HG03108 (cell line): ENCODE results near the gene PDSS2.

Source experiments
- ATAC-seq: cut with Tn5 transposase; IDR thresholded peaks from one replicate; pipeline ENCODE4 v1.9.1; 2021; ENCODE audit warnings: moderate library complexity; ENCODE audit not compliant: unreplicated experiment

Gene PDSS2, protein sequence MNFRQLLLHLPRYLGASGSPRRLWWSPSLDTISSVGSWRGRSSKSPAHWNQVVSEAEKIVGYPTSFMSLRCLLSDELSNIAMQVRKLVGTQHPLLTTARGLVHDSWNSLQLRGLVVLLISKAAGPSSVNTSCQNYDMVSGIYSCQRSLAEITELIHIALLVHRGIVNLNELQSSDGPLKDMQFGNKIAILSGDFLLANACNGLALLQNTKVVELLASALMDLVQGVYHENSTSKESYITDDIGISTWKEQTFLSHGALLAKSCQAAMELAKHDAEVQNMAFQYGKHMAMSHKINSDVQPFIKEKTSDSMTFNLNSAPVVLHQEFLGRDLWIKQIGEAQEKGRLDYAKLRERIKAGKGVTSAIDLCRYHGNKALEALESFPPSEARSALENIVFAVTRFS

DNA sequence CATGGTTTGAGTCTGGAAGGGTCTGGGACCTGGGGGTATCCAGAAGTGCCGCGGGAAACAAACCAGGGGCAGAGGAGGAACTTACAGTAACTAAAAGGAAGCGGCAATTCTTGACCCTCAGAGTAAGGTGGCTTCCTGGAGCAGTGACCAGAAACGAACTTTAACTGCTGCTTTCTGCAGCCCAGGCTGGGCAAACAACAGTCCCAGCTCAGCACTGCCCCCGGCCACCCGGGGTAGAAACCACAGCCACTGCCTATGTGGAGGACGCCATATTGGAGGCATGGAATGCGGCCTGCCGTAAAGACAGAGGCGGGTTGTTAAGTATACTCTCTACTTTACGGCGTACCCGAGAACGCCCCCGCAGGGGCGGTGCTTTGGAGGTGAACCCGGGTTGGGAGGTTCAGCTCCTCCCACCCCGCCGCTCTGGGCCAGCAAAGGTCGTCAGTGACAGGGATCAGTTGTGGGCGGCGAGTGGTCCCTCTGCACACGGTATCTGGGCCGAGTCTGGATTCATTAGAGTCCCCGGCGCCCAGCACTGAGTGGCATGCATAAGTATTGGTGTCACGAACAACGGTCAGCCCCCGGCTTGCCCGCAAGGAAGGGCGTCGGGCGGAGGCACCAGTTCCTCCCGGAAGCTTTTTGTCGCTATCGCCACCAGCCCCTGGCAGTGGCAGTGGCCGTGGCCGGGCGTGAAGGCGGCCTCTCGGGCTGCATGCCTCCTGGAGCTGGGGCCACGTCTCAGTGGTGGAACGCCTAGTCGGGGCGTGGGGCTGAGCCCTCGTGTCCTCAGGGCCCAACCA, at the start of gene PDSS2:
Gene PDSS2 (minus strand): TSS at position 282 of the 800 bp plus-strand sequence. CDS start 279 bp downstream, at position 3.
- ATAC-seq: peak; percentile 94

- no peak for ATAC-seq
Observed at GRCh38 chr6:107506145-107506544, 46.8 kb upstream of the PDSS2 start.

DNA sequence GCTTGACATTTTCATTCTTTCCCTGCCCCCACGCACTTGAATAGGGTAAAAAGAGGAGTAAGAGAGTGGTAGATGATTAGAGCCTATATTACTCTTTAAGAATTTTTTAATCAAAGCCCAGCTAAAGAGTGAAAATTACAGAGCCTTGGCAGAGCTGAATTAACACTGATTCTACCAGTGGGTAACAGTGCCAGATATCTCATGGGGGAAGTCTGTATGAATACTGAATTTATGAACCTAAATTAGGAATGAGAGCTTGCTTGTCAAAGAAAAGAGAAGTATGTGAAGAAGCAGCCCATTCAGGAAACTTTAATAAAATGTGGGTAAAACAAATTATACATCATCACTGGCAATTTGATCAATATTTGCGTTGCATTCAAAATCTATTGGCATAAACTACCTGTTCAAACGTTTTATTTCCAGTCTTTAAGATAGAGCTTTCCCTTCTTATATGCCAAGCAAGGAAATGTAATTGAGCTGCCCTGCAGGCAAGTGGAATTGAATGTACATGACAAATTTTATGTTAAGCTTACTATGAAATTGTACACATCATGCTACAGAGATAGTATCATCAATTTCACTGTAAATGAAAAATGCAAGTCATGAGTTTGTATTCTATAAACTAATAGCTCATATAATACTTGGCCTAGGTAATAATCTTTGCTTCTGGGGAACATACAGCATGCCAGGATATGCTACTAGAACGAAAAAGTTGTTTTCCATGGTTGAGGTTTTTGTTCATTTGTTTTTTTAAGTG, 45.1 kb upstream of the PDSS2 start:
- no peak for ATAC-seq

- ATAC-seq: no peak
Observed at GRCh38 chr6:107496892-107497684, 37.7 kb upstream of the PDSS2 start.

GRCh38 chr6:107495971-107496370, 36.6 kb upstream of the PDSS2 start:
- no peak for ATAC-seq

DNA sequence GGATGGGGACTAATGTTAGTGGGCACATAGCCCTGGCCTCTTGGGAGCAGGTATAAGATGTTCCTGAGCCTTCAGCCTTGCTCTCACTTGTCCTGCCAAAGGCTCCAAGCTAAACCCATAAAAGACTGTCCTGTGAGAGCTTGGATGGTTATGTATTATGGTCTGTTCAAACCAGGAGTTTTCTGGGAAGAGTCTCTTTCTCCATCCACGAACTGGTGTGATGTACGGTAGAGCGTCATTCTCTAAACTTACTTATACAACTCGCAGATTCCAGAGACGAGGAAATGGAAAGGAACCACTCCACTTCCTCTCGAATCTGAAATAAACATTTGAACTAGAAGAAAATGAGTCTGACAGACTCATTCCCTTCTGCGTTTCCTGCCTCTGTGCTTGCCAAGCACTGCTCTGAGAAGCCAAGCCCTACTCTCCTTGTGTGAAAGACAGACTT, 35.9 kb upstream of the PDSS2 start:
- ATAC-seq: no peak

DNA sequence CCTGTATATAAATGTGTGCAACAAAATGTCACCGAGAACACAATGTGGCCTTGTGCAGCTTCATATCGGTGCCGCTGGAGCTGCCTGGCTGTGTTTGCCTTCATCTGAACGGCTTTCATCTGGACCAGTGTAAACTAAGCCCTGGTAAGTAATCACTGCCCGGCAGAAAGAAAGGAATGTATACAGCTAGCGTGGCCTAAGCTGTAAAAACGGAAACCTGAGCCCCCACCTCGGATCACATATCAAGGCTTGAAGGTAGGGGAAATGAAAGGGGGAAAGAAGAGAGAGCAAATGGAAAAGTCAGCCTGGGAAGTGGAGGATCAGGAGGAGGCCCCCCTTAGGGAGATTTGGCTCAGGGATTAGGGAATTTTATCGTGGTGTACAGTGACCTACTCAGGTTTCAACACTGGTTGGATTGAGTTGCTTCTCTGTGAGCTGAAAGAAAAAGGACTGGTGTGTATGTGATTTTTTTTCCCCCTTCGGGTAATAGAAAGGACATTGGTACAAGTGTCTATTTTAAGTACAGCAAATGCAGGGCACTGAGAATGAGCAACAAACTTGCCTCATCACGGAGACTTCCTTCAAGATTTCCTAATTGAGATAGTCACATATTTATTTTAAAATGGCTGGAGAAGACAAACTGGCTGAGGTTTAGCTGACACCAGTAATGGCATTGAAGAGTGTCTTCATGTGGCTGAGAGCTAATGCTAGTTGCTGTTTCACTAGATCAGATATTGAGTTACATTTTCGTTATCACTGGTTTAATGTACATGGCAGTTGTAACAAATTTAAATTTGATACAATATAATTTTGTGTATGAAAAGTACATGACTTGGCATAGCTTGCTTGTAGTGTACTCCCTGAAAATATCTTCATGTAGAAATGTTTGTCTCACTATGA, 34.0 kb upstream of the PDSS2 start:
- no peak for ATAC-seq

- no peak for ATAC-seq
Observed at GRCh38 chr6:107491760-107492660, 32.6 kb upstream of the PDSS2 start.

- ATAC-seq: no peak
Observed at GRCh38 chr6:107491138-107491609, 31.8 kb upstream of the PDSS2 start.

DNA sequence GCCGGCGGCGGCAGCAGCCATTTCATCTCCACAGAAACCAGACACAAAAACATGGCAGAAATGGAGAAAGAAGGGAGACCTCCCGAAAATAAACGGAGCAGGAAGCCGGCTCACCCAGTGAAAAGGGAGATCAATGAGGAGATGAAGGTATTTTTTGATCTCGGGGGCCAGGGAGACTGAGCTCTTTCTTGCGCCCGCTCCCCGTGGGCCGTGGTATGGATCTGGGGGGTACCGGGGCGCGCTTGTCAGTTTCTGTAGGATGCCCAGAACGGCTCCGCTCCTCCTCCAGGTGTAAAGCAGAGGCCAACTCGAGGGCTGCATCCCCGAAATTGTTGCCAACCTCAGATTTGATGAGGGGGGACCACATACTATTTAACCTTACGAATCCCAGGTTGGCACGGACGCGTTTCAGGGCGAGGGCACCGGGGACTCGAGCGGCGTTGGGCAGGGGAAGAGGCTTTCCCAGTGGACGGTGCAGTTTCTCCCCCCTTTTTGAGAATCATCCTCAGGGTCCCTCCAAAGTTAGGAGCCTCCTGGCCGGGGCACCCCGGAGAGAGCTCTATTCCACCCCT, 31.3 kb upstream of the PDSS2 start:
- no peak for ATAC-seq

- ATAC-seq: peak; percentile 39
Observed at GRCh38 chr6:107489636-107490565, 30.5 kb upstream of the PDSS2 start, which contains the start of gene SOBP. Gene SOBP, plus strand, starts transcription at chr6:107490117. Its CDS starts 500 bp downstream, at chr6:107490617.

DNA sequence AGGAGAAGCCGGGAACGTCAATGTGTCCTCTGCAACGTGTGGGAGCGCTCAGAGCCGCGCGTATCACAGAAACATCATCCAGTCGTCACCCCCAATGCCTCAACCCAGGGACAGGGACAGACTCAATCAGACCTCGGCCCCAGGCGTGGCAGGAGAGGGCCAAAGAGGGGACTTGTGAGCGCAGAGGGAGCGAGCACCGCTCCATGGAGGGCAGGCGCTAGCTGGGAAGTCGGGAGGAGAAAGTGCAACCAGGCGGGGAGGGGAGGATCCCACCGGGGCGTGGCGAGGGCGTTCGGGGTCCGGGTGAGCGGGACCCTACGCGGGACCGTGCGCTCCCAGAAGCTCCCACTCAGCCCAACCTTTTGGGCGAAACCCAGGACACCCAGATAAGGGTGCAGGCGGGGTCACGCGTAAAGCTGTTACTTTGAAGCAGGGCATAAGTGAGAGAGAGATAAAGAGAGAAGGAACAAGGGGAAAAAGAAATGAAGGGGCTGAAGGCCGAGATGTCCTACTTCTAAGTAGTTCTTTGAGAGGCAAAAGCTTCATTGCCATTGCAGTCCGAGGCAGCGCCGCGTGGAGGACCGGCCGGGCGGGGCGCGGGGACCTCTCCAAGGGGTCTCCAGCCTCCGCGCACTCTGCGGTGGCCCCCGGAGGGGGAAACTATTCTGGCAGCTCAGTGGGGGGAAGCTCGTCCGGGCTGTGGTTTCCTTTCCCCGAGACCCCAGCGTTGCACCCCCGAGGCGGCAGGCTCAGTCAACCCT, 29.7 kb upstream of the PDSS2 start:
- ATAC-seq: no peak

GRCh38 chr6:107488174-107488874, 29.0 kb upstream of the PDSS2 start:
- no peak for ATAC-seq

DNA sequence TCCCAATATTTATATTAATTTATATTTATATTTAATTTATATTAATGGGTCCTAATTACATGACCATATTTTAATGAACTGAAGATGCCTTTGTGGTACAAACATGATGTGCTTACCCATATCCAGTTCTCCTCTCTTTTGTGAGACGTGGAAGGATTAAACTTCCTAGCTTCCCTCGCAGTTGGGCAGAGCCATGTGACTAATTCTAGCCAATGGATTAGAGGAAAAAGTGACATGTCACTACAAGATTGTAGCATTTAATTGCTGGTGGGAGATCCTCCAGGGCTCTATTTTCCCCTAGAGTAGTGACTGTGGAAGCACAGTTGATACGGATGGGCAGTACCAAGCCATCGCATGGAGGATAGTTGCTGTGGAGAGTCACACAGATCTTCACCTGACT, 25.8 kb upstream of the PDSS2 start:
- ATAC-seq: no peak

GRCh38 chr6:107479089-107479690, 19.8 kb upstream of the PDSS2 start:
- ATAC-seq: no peak
